Left ventricle myocardium superior (tissue), 1 donor: Measurements from ENCODE around the gene HOXD10. TPM values are rescaled to one million over a fixed set of nuclear protein-coding genes. Genes with fewer than 3 reads are reported as not detected.

Source experiments
- ATAC-seq: fragments of 200-7000 bp; cut with Tn5 transposase; one replicate; pipeline ENCODE4 v1.9.1; 2020; ENCODE audit warnings: mild to moderate bottlenecking, moderate library complexity
- DNase-seq: peaks from one replicate; pipeline ENCODE4 v3.0.0-alpha.2; 2020
- intact Hi-C: fragments of 100-400 bp; cut with micrococcal nuclease; formaldehyde crosslinking; loops from one replicate; pipeline ENCODE4 v1.11.0; 2022
- microRNA-seq: library from miRNA; unstranded; fragments of <30 nt; microRNA quantifications from one replicate; pipeline ENCODE4 v1.2.0, GENCODE V29; 2020; ENCODE audit warnings: borderline number of aligned reads
- total RNA-seq: library from RNA; stranded (reverse); fragmentation: NEBNext Ultra II Directional; extraction: Animal tissue kit (Norgen Biotek cat#: 25700); gene quantifications from one replicate; pipeline ENCODE4 v1.2.1, GENCODE V29; 2021
- donor health status: DM: no; HTN: yes; CAD: no; lungs with severe emphysema.

HOXD10 gene
- total RNA-seq, 1 donor from 2014 or later = not detected

- ATAC-seq = no peak
- intact Hi-C loops = no loop called here
- DNase-seq = no peak
Measured at GRCh38 chr2:176165370-176166050, 48.9 kb downstream of the HOXD10 start.

GRCh38 chr2:176166272-176166671 lies 49.7 kb downstream of the HOXD10 start:
- intact Hi-C loops = no loop called here
- DNase-seq (no peak), ATAC-seq (no peak)

GRCh38 chr2:176167398-176167797 lies 50.8 kb downstream of the HOXD10 start:
- intact Hi-C loops = no loop called here
- no peak for ATAC-seq
- DNase-seq = no peak

DNA sequence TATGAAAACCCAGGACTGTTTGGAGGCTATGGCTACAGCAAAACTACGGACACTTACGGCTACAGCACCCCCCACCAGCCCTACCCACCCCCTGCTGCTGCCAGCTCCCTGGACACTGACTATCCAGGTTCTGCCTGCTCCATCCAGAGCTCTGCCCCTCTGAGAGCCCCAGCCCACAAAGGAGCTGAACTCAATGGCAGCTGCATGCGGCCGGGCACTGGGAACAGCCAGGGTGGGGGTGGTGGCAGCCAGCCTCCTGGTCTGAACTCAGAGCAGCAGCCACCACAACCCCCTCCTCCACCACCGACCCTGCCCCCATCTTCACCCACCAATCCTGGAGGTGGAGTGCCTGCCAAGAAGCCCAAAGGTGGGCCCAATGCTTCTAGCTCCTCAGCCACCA lies 52.6 kb downstream of the HOXD10 start:
- ATAC-seq (no peak), DNase-seq (no peak)
- intact Hi-C loops = no loop called here

Small RNA genes lying within 50 kb of the gene (microRNA-seq; reads per million reads assigned to microRNA genes)
- gene MIR10B = 1,703 reads per million, percentile 83 among the genes with 10 or more reads in this experiment

Other genes with a start within 250 kb of the HOXD10 start
- 37.2 TPM for gene LNPK, start 114.5 kb upstream of the HOXD10 start, total RNA-seq
- not detected for gene EVX2, start 32.8 kb upstream of the HOXD10 start, total RNA-seq
- gene HOXD13, start 24.1 kb upstream of the HOXD10 start, total RNA-seq = not detected
- gene HOXD12, start 17.0 kb upstream of the HOXD10 start, total RNA-seq = not detected
- gene HOXD11, start 9.5 kb upstream of the HOXD10 start, total RNA-seq = not detected
- not detected for gene HOXD9, start 5.9 kb downstream of the HOXD10 start, total RNA-seq
- gene HOXD8, start 12.9 kb downstream of the HOXD10 start, total RNA-seq = 0.92 TPM
- gene HOXD4, start 34.8 kb downstream of the HOXD10 start, total RNA-seq = 0.22 TPM
- 0.27 TPM for gene HOXD3, start 40.5 kb downstream of the HOXD10 start, total RNA-seq
- gene HOXD1, start 71.9 kb downstream of the HOXD10 start, total RNA-seq = not detected
- gene MTX2, start 152.7 kb downstream of the HOXD10 start, total RNA-seq = 55.4 TPM